Large intestine (tissue), 3 donors: Measurements from ENCODE around the gene HSPA6. TPM values are rescaled to one million over a fixed set of nuclear protein-coding genes. Genes with fewer than 3 reads are reported as not detected.
"Not testable (repeated sequence)": the region's sequence is repeated elsewhere in the genome, so short reads cannot be mapped to it uniquely, and the experiment has no call there.

Experiments
- DNase-seq, 2 donors: peaks; one replicate each; pipeline versions ENCODE4 v3.0.0 to v3.0.0-alpha.2; 2013
- H3K27ac ChIP-seq: one replicate; pipeline ENCODE4 v1.5.1; 2013; ENCODE audit warnings: low read length
- H3K27me3 ChIP-seq: 2 replicates; pipeline ENCODE4 v1.6.1; 2013; ENCODE audit warnings: low read length; ENCODE audit not compliant: control insufficient read depth, insufficient read depth
- H3K36me3 ChIP-seq: 2 replicates; pipeline ENCODE4 v1.6.1; 2013; ENCODE audit warnings: low read length; ENCODE audit not compliant: control insufficient read depth, insufficient read depth
- H3K4me1 ChIP-seq: one replicate; pipeline ENCODE4 v1.6.1; 2013; ENCODE audit warnings: low read length; ENCODE audit not compliant: control insufficient read depth, insufficient read depth
- H3K4me3 ChIP-seq: one replicate; pipeline ENCODE4 v1.5.1; 2013; ENCODE audit warnings: low read length
- H3K9me3 ChIP-seq: one replicate; pipeline ENCODE4 v1.6.1; 2013; ENCODE audit warnings: mild to moderate bottlenecking, low read depth, low read length, moderate library complexity; ENCODE audit not compliant: control insufficient read depth
- WGBS: methylation state at CpG from one replicate; pipeline ENCODE4 v1.1.5; 2013; ENCODE audit warnings: low lambda C conversion rate; ENCODE audit not compliant: insufficient coverage; 5-methylcytosine and 5-hydroxymethylcytosine counted together
- polyA plus RNA-seq: library from polyadenylated mRNA; unstranded; fragments of 120-200 nt; gene quantifications from one replicate; pipeline ENCODE4 v1.2.1, GENCODE V29; 2013

Gene HSPA6
- polyA plus RNA-seq, 1 donor = 0.46 TPM

- H3K9me3 ChIP-seq = no peaks in the 10 kb centered on the region
- no peak within 1 kb of the TSS for H3K27ac ChIP-seq
- H3K4me3 ChIP-seq = no peak within 1 kb of the TSS
These were observed 25.3 kb downstream of the HSPA6 start, which contains the start of gene FCGR3A for GRCh38 chr1:161549652-161550051. FCGR3A (minus strand) TSS chr1:161549818; CDS start chr1:161549736, 82 bp downstream.

GRCh38 chr1:161550942-161551341, 26.6 kb downstream of the HSPA6 start:
- not testable (repeated sequence) for H3K4me3 ChIP-seq, H3K4me1 ChIP-seq, H3K27me3 ChIP-seq, H3K36me3 ChIP-seq, H3K27ac ChIP-seq, H3K9me3 ChIP-seq, DNase-seq
- WGBS = no CpG with 5 or more reads among the region's 5 CpGs

More at GRCh38 chr1:161549652-161550051, 25.3 kb downstream of the HSPA6 start, which contains the start of gene FCGR3A:
- Histone ChIP-seq H3K4me1 (no peaks in the 10 kb centered on the region), H3K27me3 (peaks cover 6% of the 10 kb centered on the region), H3K36me3 (no peaks in the 10 kb centered on the region)
- WGBS = no CpG with 5 or more reads among the region's 2 CpGs
- no peak for DNase-seq

GRCh38 chr1:161553631-161554030, 29.3 kb downstream of the HSPA6 start:
- not testable (repeated sequence) for H3K27ac ChIP-seq, H3K9me3 ChIP-seq
- no CpG with 5 or more reads among the region's 2 CpGs for WGBS

GRCh38 chr1:161554340-161554739, 30.0 kb downstream of the HSPA6 start:
- H3K9me3 ChIP-seq, DNase-seq, H3K27me3 ChIP-seq, H3K27ac ChIP-seq, H3K4me1 ChIP-seq, H3K4me3 ChIP-seq, H3K36me3 ChIP-seq: not testable (repeated sequence)
- WGBS = no CpG with 5 or more reads among the region's 3 CpGs

More at GRCh38 chr1:161553631-161554030, 29.3 kb downstream of the HSPA6 start:
- not testable (repeated sequence) for H3K36me3 ChIP-seq, H3K4me3 ChIP-seq, DNase-seq, H3K4me1 ChIP-seq
- peaks cover 11% of the 10 kb centered on the region for H3K27me3 ChIP-seq

GRCh38 chr1:161554815-161555417, 30.6 kb downstream of the HSPA6 start:
- not testable (repeated sequence) for H3K4me1 ChIP-seq, H3K27me3 ChIP-seq, H3K27ac ChIP-seq, H3K36me3 ChIP-seq, H3K9me3 ChIP-seq, DNase-seq, H3K4me3 ChIP-seq
- WGBS = no CpG with 5 or more reads among the region's 1 CpG

GRCh38 chr1:161556143-161556542, 31.8 kb downstream of the HSPA6 start:
- not testable (repeated sequence) for H3K9me3 ChIP-seq, DNase-seq, H3K4me1 ChIP-seq, H3K27ac ChIP-seq, H3K36me3 ChIP-seq, H3K27me3 ChIP-seq, H3K4me3 ChIP-seq
- no CpG with 5 or more reads among the region's 3 CpGs for WGBS

GRCh38 chr1:161556990-161557389, 32.6 kb downstream of the HSPA6 start:
- not testable (repeated sequence) for H3K27ac ChIP-seq, H3K4me1 ChIP-seq, DNase-seq, H3K9me3 ChIP-seq, H3K4me3 ChIP-seq, H3K36me3 ChIP-seq, H3K27me3 ChIP-seq
- no CpG with 5 or more reads among the region's 2 CpGs for WGBS

- H3K27me3 ChIP-seq, DNase-seq, H3K9me3 ChIP-seq, H3K4me3 ChIP-seq, H3K4me1 ChIP-seq, H3K27ac ChIP-seq, H3K36me3 ChIP-seq: not testable (repeated sequence)
- WGBS = no CpG with 5 or more reads among the region's 6 CpGs
These were observed 33.4 kb downstream of the HSPA6 start for GRCh38 chr1:161557506-161558450.

GRCh38 chr1:161560960-161561715, 36.8 kb downstream of the HSPA6 start:
- not testable (repeated sequence) for H3K4me3 ChIP-seq, H3K27me3 ChIP-seq, H3K4me1 ChIP-seq, H3K27ac ChIP-seq, H3K9me3 ChIP-seq, H3K36me3 ChIP-seq
- peak; percentile 10 to 13 for DNase-seq
- WGBS = no CpG with 5 or more reads among the region's 4 CpGs

GRCh38 chr1:161562441-161562840, 38.1 kb downstream of the HSPA6 start:
- not testable (repeated sequence) for DNase-seq, H3K27ac ChIP-seq, H3K9me3 ChIP-seq, H3K36me3 ChIP-seq, H3K4me1 ChIP-seq, H3K27me3 ChIP-seq, H3K4me3 ChIP-seq
- no CpG with 5 or more reads among the region's 3 CpGs for WGBS
